DOHH2 (cell line): ENCODE results near the gene ZNF101.

Experiments used
- H3F3A ChIP-seq: fragments of 200-600 bp; sonication (generic), shearing (Covaris generic); 2 replicates; pipeline ENCODE4 v1.6.0; 2016; ENCODE audit warnings: antibody characterized with exemption, mild to moderate bottlenecking; ENCODE audit not compliant: control insufficient read depth, insufficient read depth
- H3K27ac ChIP-seq: fragments of 200-600 bp; sonication (generic); 2 replicates; pipeline ENCODE4 v1.5.1; 2014; ENCODE audit warnings: low read depth, mild to moderate bottlenecking, low read length, moderate library complexity
- H3K27me3 ChIP-seq: fragments of 200-600 bp; sonication (generic); 2 replicates; pipeline ENCODE4 v1.6.1; 2014; ENCODE audit warnings: mild to moderate bottlenecking, low read length, mixed read lengths; ENCODE audit not compliant: control insufficient read depth
- H3K36me3 ChIP-seq: fragments of 200-600 bp; sonication (generic); 2 replicates; pipeline ENCODE4 v1.6.1; 2014; ENCODE audit warnings: mild to moderate bottlenecking, low read length, moderate library complexity, mixed read lengths; ENCODE audit not compliant: control insufficient read depth
- H3K4me1 ChIP-seq: fragments of 200-600 bp; sonication (generic); 2 replicates; pipeline ENCODE4 v1.6.1; 2014; ENCODE audit warnings: mild to moderate bottlenecking, low read length, mixed read lengths; ENCODE audit not compliant: control insufficient read depth
- H3K4me2 ChIP-seq: fragments of 200-600 bp; sonication (generic); 2 replicates; pipeline ENCODE4 v1.6.0; 2014; ENCODE audit warnings: mild to moderate bottlenecking, low read length, moderate library complexity
- H3K4me3 ChIP-seq: fragments of 200-600 bp; sonication (generic); 2 replicates; pipeline ENCODE4 v1.5.1; 2014; ENCODE audit warnings: mild to moderate bottlenecking, low read length, mixed read lengths
- H3K79me2 ChIP-seq: fragments of 200-600 bp; sonication (generic); 2 replicates; pipeline ENCODE4 v1.6.1; 2014; ENCODE audit warnings: mild to moderate bottlenecking, low read length, mixed read lengths; ENCODE audit not compliant: control insufficient read depth
- H3K9me2 ChIP-seq: fragments of 200-600 bp; sonication (generic); replicated peaks from 2 replicates; pipeline ENCODE4 v1.6.1; 2014; ENCODE audit warnings: mild to moderate bottlenecking, low read length, mixed read lengths; ENCODE audit not compliant: control insufficient read depth
- H3K9me3 ChIP-seq: fragments of 200-600 bp; sonication (generic); 2 replicates; pipeline ENCODE4 v1.6.1; 2014; ENCODE audit warnings: antibody characterized with exemption, low read length, mixed read lengths; ENCODE audit not compliant: control insufficient read depth, insufficient read depth
- H4K20me1 ChIP-seq: fragments of 200-600 bp; sonication (generic); 2 replicates; pipeline ENCODE4 v1.6.0; 2014; ENCODE audit warnings: low read depth, mild to moderate bottlenecking, antibody characterized with exemption, low read length, moderate library complexity; ENCODE audit not compliant: control insufficient read depth, insufficient read depth
- EZH2phosphoT487 ChIP-seq: fragments of 200-600 bp; sonication (generic); IDR thresholded peaks from 2 replicates; pipeline ENCODE4 v1.6.1; 2017; ENCODE audit warnings: borderline replicate concordance, mild to moderate bottlenecking, antibody characterized with exemption, low read length, moderate library complexity, mixed read lengths
- TF ChIP-seq, protein P1 (sequence below): fragments of 200-600 bp; sonication (generic); IDR thresholded peaks from one replicate; pipeline ENCODE4 v1.5.1; 2014; ENCODE audit warnings: antibody characterized with exemption, mild to moderate bottlenecking, low read depth, low read length; ENCODE audit not compliant: poor library complexity, severe bottlenecking

The ZNF101 gene

DNA sequence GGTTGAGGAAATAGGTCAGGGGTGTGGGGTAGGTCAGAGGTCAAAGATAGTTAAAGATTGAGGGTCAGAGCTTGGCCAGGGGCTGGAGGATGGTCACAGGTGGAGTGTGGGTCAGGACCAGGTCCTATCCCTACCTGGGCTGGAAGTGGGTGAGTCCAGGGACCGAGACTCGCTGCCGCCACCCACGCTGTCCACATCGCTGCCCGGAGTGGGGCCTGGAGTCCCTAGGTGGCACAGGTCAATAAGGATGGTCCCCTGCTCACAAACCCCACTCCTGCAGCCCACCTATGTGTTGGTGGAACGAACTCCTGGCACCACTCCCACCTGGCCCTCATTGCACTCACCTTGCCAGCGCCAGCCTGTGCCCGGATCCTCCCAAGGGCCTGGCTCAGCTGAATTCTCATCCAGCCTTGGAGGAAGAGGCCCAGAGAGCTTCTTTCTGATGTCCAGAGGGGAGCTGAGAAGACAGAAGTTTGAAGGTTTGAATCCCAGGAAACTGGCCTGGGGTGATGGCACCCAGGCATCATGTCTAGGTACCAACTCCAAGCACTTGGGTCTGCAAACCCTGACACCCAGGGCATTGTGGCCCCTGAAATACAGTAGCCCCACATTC, 32.0 kb upstream of the ZNF101 start:
- TF ChIP-seq, protein P1, sequence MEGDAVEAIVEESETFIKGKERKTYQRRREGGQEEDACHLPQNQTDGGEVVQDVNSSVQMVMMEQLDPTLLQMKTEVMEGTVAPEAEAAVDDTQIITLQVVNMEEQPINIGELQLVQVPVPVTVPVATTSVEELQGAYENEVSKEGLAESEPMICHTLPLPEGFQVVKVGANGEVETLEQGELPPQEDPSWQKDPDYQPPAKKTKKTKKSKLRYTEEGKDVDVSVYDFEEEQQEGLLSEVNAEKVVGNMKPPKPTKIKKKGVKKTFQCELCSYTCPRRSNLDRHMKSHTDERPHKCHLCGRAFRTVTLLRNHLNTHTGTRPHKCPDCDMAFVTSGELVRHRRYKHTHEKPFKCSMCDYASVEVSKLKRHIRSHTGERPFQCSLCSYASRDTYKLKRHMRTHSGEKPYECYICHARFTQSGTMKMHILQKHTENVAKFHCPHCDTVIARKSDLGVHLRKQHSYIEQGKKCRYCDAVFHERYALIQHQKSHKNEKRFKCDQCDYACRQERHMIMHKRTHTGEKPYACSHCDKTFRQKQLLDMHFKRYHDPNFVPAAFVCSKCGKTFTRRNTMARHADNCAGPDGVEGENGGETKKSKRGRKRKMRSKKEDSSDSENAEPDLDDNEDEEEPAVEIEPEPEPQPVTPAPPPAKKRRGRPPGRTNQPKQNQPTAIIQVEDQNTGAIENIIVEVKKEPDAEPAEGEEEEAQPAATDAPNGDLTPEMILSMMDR: no peak
- no peak for TF ChIP-seq EZH2phosphoT487
- H3K4me1 ChIP-seq: peaks cover under 1% of the 10 kb centered on the region
- H3K36me3 ChIP-seq: peaks cover 60% of the 10 kb centered on the region
- H3K27me3 ChIP-seq: no peaks in the 10 kb centered on the region
- peaks cover 2% of the 10 kb centered on the region for H3K79me2 ChIP-seq
- no peaks in the 10 kb centered on the region for H3K9me3 ChIP-seq
- no peaks in the 10 kb centered on the region for H3K9me2 ChIP-seq
- no peak overlapping the region for H3K27ac ChIP-seq
- H3F3A ChIP-seq: no peaks in the 10 kb centered on the region
- no peaks in the 10 kb centered on the region for H4K20me1 ChIP-seq
- H3K4me3 ChIP-seq: no peak overlapping the region
- no peak overlapping the region for H3K4me2 ChIP-seq

DNA sequence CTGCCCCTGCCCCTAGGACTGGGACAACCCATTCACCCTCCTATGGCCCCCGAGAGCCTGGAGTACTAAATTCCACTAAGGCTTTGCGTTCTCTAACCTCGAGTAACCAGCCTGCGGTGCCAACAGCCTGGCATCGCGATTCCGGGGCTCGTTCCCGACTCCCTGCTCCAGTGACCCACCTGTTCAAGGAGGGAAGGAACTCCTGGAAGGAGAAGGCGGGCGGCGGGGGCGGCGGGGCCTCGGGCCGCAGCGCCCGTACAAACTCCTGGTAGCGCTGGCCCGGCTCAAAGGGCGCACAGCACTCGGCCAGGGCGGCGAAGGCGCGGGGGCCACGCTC, 31.5 kb upstream of the ZNF101 start:
- Histone ChIP-seq H4K20me1 (no peaks in the 10 kb centered on the region), H3K27ac (no peak overlapping the region), H3K27me3 (no peaks in the 10 kb centered on the region), H3K9me2 (no peaks in the 10 kb centered on the region), H3K36me3 (peaks cover 64% of the 10 kb centered on the region), H3K9me3 (no peaks in the 10 kb centered on the region), H3K4me1 (peaks cover 5% of the 10 kb centered on the region), H3F3A (no peaks in the 10 kb centered on the region), H3K4me2 (no peak overlapping the region), H3K79me2 (peaks cover 7% of the 10 kb centered on the region), H3K4me3 (no peak overlapping the region)
- TF ChIP-seq, protein P1: no peak
- TF ChIP-seq EZH2phosphoT487: no peak

DNA sequence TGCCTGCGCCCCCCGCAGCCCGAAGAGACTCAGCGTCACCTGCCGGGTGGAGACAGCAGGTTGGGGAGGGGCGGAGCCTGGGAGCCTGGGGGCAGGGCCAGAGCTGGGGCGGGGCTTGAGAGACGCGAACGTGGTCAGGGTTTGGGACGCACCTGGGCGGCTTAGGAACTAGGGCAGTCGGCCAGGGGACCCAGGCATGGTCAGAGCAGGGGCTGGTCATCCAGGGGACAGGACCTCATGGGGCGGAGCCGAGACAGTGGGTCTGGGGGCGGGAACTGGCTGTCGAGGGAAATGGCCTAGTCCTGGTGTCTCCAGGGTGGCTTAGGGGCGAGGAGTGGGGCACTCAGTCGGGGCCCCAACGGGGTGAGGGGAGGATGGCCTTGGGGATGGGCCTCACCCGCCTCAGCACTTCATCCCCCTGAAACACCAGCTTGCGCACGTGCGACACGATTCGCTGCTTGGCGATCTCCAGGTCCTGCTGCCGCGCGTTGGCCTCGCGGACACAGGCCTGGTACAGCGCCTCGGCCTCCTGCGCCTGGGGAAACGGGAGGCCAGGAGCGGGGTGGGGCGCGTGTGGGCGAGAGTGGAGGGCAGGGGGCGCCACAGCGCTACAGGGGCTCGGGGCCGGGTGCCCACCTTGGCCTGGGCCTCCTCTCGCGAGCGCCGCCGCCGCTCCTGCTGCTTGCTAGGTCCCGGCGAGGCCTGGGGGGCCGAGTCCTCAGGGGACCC, 31.0 kb upstream of the ZNF101 start:
- Histone ChIP-seq H3K36me3 (peaks cover 64% of the 10 kb centered on the region), H3K4me2 (no peak overlapping the region), H3K9me2 (no peaks in the 10 kb centered on the region), H4K20me1 (no peaks in the 10 kb centered on the region), H3K4me1 (peaks cover 9% of the 10 kb centered on the region), H3K4me3 (no peak overlapping the region), H3F3A (no peaks in the 10 kb centered on the region), H3K9me3 (no peaks in the 10 kb centered on the region), H3K79me2 (peaks cover 12% of the 10 kb centered on the region), H3K27me3 (no peaks in the 10 kb centered on the region), H3K27ac (no peak overlapping the region)
- no peak for TF ChIP-seq EZH2phosphoT487
- TF ChIP-seq, protein P1: no peak
